A673 (cell line): ENCODE measurements around the gene B3GLCT. TPM values are rescaled to one million over a fixed set of nuclear protein-coding genes. Genes with fewer than 3 reads are reported as not detected.

Experiments used
- BruUV-seq: library from RNA; stranded (reverse); fragments of 400-500 nt; replicated peaks from 2 replicates; lab custom pipeline; 2021; lab: Mats Ljungman, UMichigan
- CTCF ChIA-PET: fragments of 300-600 bp; sonication (Branson Sonifier 250); formaldehyde crosslinking; loops from one replicate; lab custom pipeline; 2022; ENCODE audit warnings: antibody characterized with exemption; lab: Charles Lee
- POLR2A ChIA-PET: fragments of 300-600 bp; sonication (Branson Sonifier 250); formaldehyde crosslinking; loops from one replicate; lab custom pipeline; 2022; ENCODE audit warnings: antibody characterized with exemption; ENCODE audit not compliant: low non-redundant PET; lab: Charles Lee
- DNase-seq: peaks from one replicate; pipeline ENCODE4 v3.0.0-alpha.2; 2015; ENCODE audit warnings: low spot score
- H3K27ac ChIP-seq: fragments of 200-600 bp; sonication (generic); 2 replicates; pipeline ENCODE4 v1.5.1; 2016; ENCODE audit warnings: mixed run types, low read depth, mild to moderate bottlenecking, mixed read lengths, antibody characterized with exemption, low read length; ENCODE audit not compliant: poor library complexity, severe bottlenecking
- H3K27me3 ChIP-seq: fragments of 200-600 bp; sonication (generic); replicated peaks from 2 replicates; pipeline ENCODE4 v1.6.1; 2017; ENCODE audit warnings: mixed run types, low read depth, mild to moderate bottlenecking, mixed read lengths, antibody characterized with exemption, low read length; ENCODE audit not compliant: insufficient read depth, poor library complexity
- H3K36me3 ChIP-seq: fragments of 200-600 bp; sonication (generic); 2 replicates; pipeline ENCODE4 v1.6.1; 2016; ENCODE audit warnings: mixed run types, mild to moderate bottlenecking, mixed read lengths, antibody characterized with exemption, low read length; ENCODE audit not compliant: insufficient read depth, poor library complexity, severe bottlenecking
- H3K4me1 ChIP-seq: fragments of 200-600 bp; sonication (generic); 2 replicates; pipeline ENCODE4 v1.6.1; 2017; ENCODE audit warnings: mixed run types, mild to moderate bottlenecking, mixed read lengths, antibody characterized with exemption, low read length; ENCODE audit not compliant: insufficient read depth, poor library complexity, severe bottlenecking
- H3K4me3 ChIP-seq: fragments of 200-600 bp; sonication (generic); 2 replicates; pipeline ENCODE4 v1.5.1; 2016; ENCODE audit warnings: low read depth, mixed run types, mild to moderate bottlenecking, mixed read lengths, low read length; ENCODE audit not compliant: poor library complexity, severe bottlenecking
- H3K9me3 ChIP-seq: fragments of 200-600 bp; sonication (generic); 2 replicates; pipeline ENCODE4 v1.6.1; 2016; ENCODE audit warnings: mixed run types, low read depth, mild to moderate bottlenecking, mixed read lengths, antibody characterized with exemption, low read length; ENCODE audit not compliant: poor library complexity, severe bottlenecking
- CTCF ChIP-seq: fragments of 300-800, 200-600 bp; sonication (generic); conservative IDR thresholded peaks from 2 replicates; pipeline ENCODE4 v1.5.1; 2017; ENCODE audit warnings: low read depth, mild to moderate bottlenecking, antibody characterized with exemption, low read length, moderate library complexity, mixed read lengths
- EZH2 ChIP-seq: fragments of 200-600 bp; sonication (generic); IDR thresholded peaks from 2 replicates; pipeline ENCODE4 v1.6.1; 2017; ENCODE audit warnings: borderline replicate concordance, low read depth, mild to moderate bottlenecking, mixed read lengths, antibody characterized with exemption, low read length; ENCODE audit not compliant: poor library complexity, severe bottlenecking
- intact Hi-C: fragments of 100-400 bp; cut with micrococcal nuclease; formaldehyde crosslinking; loops from one replicate; pipeline ENCODE4 v1.10.0; 2022; ENCODE audit not compliant: unreplicated experiment
- total RNA-seq: library from RNA; stranded (reverse); gene quantifications from 2 replicates; pipeline ENCODE4 v1.2.3, GENCODE V29; 2021

The B3GLCT gene
- total RNA-seq, 1 experiment from 2014 or later = 8.5 TPM

DNA sequence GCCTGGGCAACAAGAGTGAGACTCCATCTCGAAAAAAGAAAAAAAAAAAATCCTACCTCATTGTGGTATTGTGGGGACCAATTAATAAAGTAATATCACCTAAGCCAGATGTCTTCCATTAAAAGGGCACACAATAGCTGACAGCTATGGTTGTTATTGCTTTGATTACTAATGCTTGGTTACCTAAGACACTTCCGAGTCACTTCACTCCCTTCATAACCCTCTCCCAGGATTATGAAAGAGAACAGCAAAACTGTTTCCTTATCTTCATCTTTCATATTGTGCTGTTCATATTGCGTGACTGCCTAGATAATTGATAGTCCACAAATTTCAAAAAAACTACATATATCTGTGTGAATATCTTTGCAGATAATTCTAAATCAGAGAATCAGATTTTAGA is 27.8 kb upstream of the B3GLCT start:
- no peak overlapping the region for H3K27ac ChIP-seq
- H3K9me3 ChIP-seq = no peaks in the 10 kb centered on the region
- TF ChIP-seq EZH2 (no peak), CTCF (no peak)
- CTCF ChIA-PET = interaction anchor here (0.6 kb wide), 1 partner anchor 339 kb away, joined by 4 read pairs; no protein-coding TSS in a partner anchor
- H3K27me3 ChIP-seq = no peaks in the 10 kb centered on the region
- BruUV-seq = no TSS peak
- peaks cover 6% of the 10 kb centered on the region for H3K4me1 ChIP-seq
- POLR2A ChIA-PET = no interaction called here
- H3K4me3 ChIP-seq = no peak overlapping the region
- no peak for DNase-seq
- H3K36me3 ChIP-seq = no peaks in the 10 kb centered on the region
- intact Hi-C loops = no loop called here

GRCh38 chr13:31172535-31172934 is 27.2 kb upstream of the B3GLCT start:
- ChIA-PET POLR2A (no interaction called here), CTCF (no interaction called here)
- Histone ChIP-seq H3K27ac (no peak overlapping the region), H3K4me1 (peaks cover 8% of the 10 kb centered on the region), H3K4me3 (no peak overlapping the region), H3K36me3 (no peaks in the 10 kb centered on the region), H3K27me3 (no peaks in the 10 kb centered on the region), H3K9me3 (no peaks in the 10 kb centered on the region)
- intact Hi-C loops = no loop called here
- DNase-seq = no peak
- BruUV-seq = no TSS peak
- no peak for TF ChIP-seq EZH2
- no peak for TF ChIP-seq CTCF

- POLR2A ChIA-PET = no interaction called here
- Histone ChIP-seq H3K36me3 (no peaks in the 10 kb centered on the region), H3K27me3 (no peaks in the 10 kb centered on the region), H3K4me3 (no peak overlapping the region), H3K4me1 (peaks cover 8% of the 10 kb centered on the region), H3K9me3 (no peaks in the 10 kb centered on the region), H3K27ac (no peak overlapping the region)
- CTCF ChIA-PET = interaction anchor here (0.7 kb wide), 1 partner anchor 250 kb away, joined by 3 read pairs; no protein-coding TSS in a partner anchor
- no peak for TF ChIP-seq EZH2
- TF ChIP-seq CTCF = 0 out of 2 replicates have a peak, but pooled peaks have one; percentile 25
- intact Hi-C loops = no loop called here
- no TSS peak for BruUV-seq
- DNase-seq = peak; percentile 23
These were observed 25.8 kb upstream of the B3GLCT start for GRCh38 chr13:31174018-31174417.
